K562 (cell line): Measurements from ENCODE around the gene ANO8. TPM values are rescaled to one million over a fixed set of nuclear protein-coding genes. Genes with fewer than 3 reads are reported as not detected.
A peak's percentile ranks its signal among the peaks of the same experiment; 100 is the strongest.

Source experiments
- CCAR2 ChIP-seq: fragments of 200-400 bp; formaldehyde crosslinking; IDR thresholded peaks from 2 replicates; pipeline ENCODE4 v1.6.1; 2017; ENCODE audit warnings: mild to moderate bottlenecking, low read depth, low read length
- CCNT2 ChIP-seq: IDR thresholded peaks from 2 replicates; pipeline ENCODE4 v1.6.1; 2011; ENCODE audit warnings: borderline replicate concordance, low read depth, mild to moderate bottlenecking, moderate library complexity, mixed read lengths, low read length; ENCODE audit not compliant: insufficient read length; ENCODE audit errors: extremely low read depth
- CHD1 ChIP-seq: fragments of 200-600 bp; sonication (generic); IDR thresholded peaks from one replicate; pipeline ENCODE4 v1.6.1; 2012; ENCODE audit warnings: mild to moderate bottlenecking, moderate library complexity, low read length, inconsistent platforms
- ETS2 ChIP-seq: IDR thresholded peaks from 2 replicates; pipeline ENCODE4 v1.6.1; 2016; ENCODE audit warnings: borderline replicate concordance, missing genetic modification characterization, mild to moderate bottlenecking, moderate library complexity, missing compliant biosample characterization; ENCODE audit not compliant: poor library complexity, severe bottlenecking
- FOXK1 ChIP-seq: sonication (generic); formaldehyde crosslinking; IDR thresholded peaks from 2 replicates; pipeline ENCODE4 v1.8.0; 2022; ENCODE audit warnings: missing genetic modification reagents, mild to moderate bottlenecking, borderline replicate concordance
- FOXP1 ChIP-seq: sonication (generic); formaldehyde crosslinking; IDR thresholded peaks from 2 replicates; pipeline ENCODE4 v1.8.0; 2022; ENCODE audit warnings: mild to moderate bottlenecking, missing genetic modification reagents
- ILF3 ChIP-seq: fragments of 450-650 bp; IDR thresholded peaks from 2 replicates; pipeline ENCODE4 v1.6.1; 2018; ENCODE audit warnings: antibody characterized with exemption, mild to moderate bottlenecking, moderate library complexity, borderline replicate concordance
- NONO ChIP-seq, 2 experiments: fragments of 200-400 bp in 1 of 2; fragments of 450-650 bp in 1 of 2; formaldehyde crosslinking in 1 of 2; IDR thresholded peaks; 2 replicates each; pipeline ENCODE4 v1.6.1; 2017; ENCODE audit warnings: low read depth in 2 of 2, mild to moderate bottlenecking in 2 of 2, moderate library complexity in 2 of 2, low read length in 1 of 2
- RAD51 ChIP-seq: fragments of 450-650 bp; IDR thresholded peaks from 2 replicates; pipeline ENCODE4 v1.7.1; 2016; ENCODE audit warnings: low read depth, mild to moderate bottlenecking, borderline replicate concordance
- SRF ChIP-seq, 2 experiments: fragments of 250-450, 450-650 bp in 1 of 2; sonication (Bioruptor Pico) in 1 of 2; sonication (generic) in 1 of 2; formaldehyde crosslinking; IDR thresholded peaks; 2 replicates each; pipeline versions ENCODE4 v1.5.0 to v1.5.1; 2020 to 2022; ENCODE audit warnings: mild to moderate bottlenecking in 1 of 2, missing genetic modification reagents in 1 of 2
- TSC22D4 ChIP-seq: fragments of 450-650 bp; IDR thresholded peaks from 2 replicates; pipeline ENCODE4 v1.6.1; 2016; ENCODE audit warnings: missing genetic modification characterization, missing biosample characterization, control low read depth
- XRCC5 ChIP-seq: fragments of 200-400 bp; formaldehyde crosslinking; IDR thresholded peaks from 2 replicates; pipeline ENCODE4 v1.6.1; 2017; ENCODE audit warnings: low read depth, mild to moderate bottlenecking, low read length
- ZNF408 ChIP-seq: fragments of 250-450 bp; sonication (Bioruptor Pico); IDR thresholded peaks from 2 replicates; pipeline ENCODE4 v1.4.0; 2020; ENCODE audit warnings: low read depth, mild to moderate bottlenecking, moderate library complexity
- ZNF445 ChIP-seq: fragments of 250-450 bp; sonication (Bioruptor Pico); IDR thresholded peaks from 2 replicates; pipeline ENCODE4 v1.4.0; 2020; ENCODE audit warnings: low read depth, mild to moderate bottlenecking, moderate library complexity
- polyA plus RNA-seq, 8 experiments: library from polyadenylated mRNA; depleted of rRNA in 4 of 8; stranded (reverse) in 5 of 8; unstranded in 3 of 8; fragments of >200 nt; fragmentation: Nextera tagmentation in 2 of 8; fragmentation: Illumina TruSeq in 1 of 8; extraction: Ambion mirVana in 2 of 8; extraction: Trizol in 1 of 8; gene quantifications; 2 replicates each; pipeline versions ENCODE4 v1.2.1 to v1.2.3, GENCODE V29; 2011 to 2014; ENCODE audit warnings: inconsistent platforms in 1 of 8, missing spikeins in 1 of 8
- total RNA-seq, 7 experiments: library from RNA; depleted of rRNA in 6 of 7; stranded (reverse); fragments of >200 nt in 6 of 7; fragmentation: Illumina TruSeq in 2 of 7; extraction: Trizol in 2 of 7; gene quantifications; 2 replicates each; pipeline versions ENCODE4 v1.2.1 to v1.2.3, GENCODE V29; 2011 to 2021; ENCODE audit warnings: low replicate concordance in 1 of 7
- TF ChIP-seq, protein P1 (sequence below): fragments of 250-450 bp; sonication (Bioruptor Pico); IDR thresholded peaks from 2 replicates; pipeline ENCODE4 v1.4.0; 2020; ENCODE audit warnings: mild to moderate bottlenecking
- TF ChIP-seq, protein P2 (sequence below): fragments of 150-350 bp; IDR thresholded peaks from 2 replicates; pipeline ENCODE4 v1.6.1; 2014; ENCODE audit warnings: low read depth, mild to moderate bottlenecking, low read length, borderline replicate concordance
- TF ChIP-seq, protein P3 (sequence below): fragments of 450-650 bp; formaldehyde crosslinking; IDR thresholded peaks from 2 replicates; pipeline ENCODE4 v1.4.0; 2020; ENCODE audit warnings: mild to moderate bottlenecking, moderate library complexity
- TF ChIP-seq, protein P4 (sequence below): sonication (generic); formaldehyde crosslinking; IDR thresholded peaks from 2 replicates; pipeline ENCODE4 v1.8.1; 2022; ENCODE audit warnings: missing genetic modification reagents

Gene ANO8
- total and polyA plus RNA-seq, 9 of the 15 experiments (the other 6 are each of a cell fraction or from before 2014, with no cell fraction given) = 0.07 to 7.6 (median 2.3) TPM; not detected in 1

DNA sequence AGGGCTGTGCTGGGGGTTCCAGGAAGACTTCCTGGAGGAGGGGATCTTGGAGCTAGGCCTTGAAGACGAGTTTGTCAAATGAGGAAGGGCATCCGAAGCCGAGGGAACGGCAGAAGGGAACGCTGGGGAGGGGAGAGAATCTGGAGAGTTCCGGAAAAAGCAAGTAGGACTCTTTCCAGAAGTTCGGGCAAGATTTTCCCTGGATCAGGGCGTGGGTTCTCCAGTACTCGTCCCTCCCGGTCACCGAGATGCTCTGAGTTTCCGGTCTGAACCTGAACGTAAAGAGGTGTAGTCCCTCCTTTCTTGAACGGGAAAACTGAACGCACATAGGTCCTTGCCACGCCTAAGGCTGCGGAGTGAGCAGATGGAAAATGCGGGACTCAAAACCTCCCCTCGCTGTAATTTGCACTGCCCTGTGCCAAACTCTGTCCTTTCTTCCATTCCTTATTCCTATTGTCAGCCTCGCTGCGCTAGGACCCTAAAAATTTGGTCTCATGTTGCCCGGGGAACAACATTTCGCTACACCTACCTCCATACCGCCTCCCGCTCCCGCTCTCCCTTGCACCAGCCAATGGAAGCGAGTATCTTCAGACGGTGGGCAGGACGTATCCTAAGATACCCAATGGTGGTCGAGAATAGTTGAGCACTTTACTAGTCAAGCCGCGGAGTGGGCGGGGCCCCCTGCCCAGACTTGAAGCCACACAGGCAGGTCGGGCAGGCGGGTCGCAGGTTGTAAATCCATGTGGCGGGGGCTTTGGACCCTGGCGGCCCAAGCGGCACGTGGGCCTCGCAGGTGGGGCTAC, 2.4 kb upstream of the ANO8 start, which contains the start of gene GTPBP3 (continued):
- TF ChIP-seq, protein P1, sequence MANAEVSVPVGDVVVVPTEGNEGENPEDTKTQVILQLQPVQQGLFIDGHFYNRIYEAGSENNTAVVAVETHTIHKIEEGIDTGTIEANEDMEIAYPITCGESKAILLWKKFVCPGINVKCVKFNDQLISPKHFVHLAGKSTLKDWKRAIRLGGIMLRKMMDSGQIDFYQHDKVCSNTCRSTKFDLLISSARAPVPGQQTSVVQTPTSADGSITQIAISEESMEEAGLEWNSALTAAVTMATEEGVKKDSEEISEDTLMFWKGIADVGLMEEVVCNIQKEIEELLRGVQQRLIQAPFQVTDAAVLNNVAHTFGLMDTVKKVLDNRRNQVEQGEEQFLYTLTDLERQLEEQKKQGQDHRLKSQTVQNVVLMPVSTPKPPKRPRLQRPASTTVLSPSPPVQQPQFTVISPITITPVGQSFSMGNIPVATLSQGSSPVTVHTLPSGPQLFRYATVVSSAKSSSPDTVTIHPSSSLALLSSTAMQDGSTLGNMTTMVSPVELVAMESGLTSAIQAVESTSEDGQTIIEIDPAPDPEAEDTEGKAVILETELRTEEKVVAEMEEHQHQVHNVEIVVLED = peak; percentile 62; the same call in 1 of the 2 replicates
- no peak for TF ChIP-seq CCNT2
- no peak for TF ChIP-seq CCAR2
- peak in 1 of 2 experiments; percentile 70; a peak in 1 of 4 replicates for TF ChIP-seq SRF (CRISPR knock-in tag; IDR thresholded peaks at IDR 0.05)
- 0 out of 2 replicates have a peak, but pooled peaks have one; percentile 26 for TF ChIP-seq FOXP1 (CRISPR knock-in tag)
- peak in 1 of 2 experiments; percentile 77; a peak in 2 of 4 replicates for TF ChIP-seq NONO (IDR thresholded peaks at IDR 0.05; ENCODE audit: low read depth in 2 of 2, low read length in 1 of 2)
- TF ChIP-seq, protein P2, sequence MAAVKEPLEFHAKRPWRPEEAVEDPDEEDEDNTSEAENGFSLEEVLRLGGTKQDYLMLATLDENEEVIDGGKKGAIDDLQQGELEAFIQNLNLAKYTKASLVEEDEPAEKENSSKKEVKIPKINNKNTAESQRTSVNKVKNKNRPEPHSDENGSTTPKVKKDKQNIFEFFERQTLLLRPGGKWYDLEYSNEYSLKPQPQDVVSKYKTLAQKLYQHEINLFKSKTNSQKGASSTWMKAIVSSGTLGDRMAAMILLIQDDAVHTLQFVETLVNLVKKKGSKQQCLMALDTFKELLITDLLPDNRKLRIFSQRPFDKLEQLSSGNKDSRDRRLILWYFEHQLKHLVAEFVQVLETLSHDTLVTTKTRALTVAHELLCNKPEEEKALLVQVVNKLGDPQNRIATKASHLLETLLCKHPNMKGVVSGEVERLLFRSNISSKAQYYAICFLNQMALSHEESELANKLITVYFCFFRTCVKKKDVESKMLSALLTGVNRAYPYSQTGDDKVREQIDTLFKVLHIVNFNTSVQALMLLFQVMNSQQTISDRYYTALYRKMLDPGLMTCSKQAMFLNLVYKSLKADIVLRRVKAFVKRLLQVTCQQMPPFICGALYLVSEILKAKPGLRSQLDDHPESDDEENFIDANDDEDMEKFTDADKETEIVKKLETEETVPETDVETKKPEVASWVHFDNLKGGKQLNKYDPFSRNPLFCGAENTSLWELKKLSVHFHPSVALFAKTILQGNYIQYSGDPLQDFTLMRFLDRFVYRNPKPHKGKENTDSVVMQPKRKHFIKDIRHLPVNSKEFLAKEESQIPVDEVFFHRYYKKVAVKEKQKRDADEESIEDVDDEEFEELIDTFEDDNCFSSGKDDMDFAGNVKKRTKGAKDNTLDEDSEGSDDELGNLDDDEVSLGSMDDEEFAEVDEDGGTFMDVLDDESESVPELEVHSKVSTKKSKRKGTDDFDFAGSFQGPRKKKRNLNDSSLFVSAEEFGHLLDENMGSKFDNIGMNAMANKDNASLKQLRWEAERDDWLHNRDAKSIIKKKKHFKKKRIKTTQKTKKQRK = no peak; the same call in 1 of the 2 replicates
- TF ChIP-seq ILF3 = no peak
- TF ChIP-seq, protein P3, sequence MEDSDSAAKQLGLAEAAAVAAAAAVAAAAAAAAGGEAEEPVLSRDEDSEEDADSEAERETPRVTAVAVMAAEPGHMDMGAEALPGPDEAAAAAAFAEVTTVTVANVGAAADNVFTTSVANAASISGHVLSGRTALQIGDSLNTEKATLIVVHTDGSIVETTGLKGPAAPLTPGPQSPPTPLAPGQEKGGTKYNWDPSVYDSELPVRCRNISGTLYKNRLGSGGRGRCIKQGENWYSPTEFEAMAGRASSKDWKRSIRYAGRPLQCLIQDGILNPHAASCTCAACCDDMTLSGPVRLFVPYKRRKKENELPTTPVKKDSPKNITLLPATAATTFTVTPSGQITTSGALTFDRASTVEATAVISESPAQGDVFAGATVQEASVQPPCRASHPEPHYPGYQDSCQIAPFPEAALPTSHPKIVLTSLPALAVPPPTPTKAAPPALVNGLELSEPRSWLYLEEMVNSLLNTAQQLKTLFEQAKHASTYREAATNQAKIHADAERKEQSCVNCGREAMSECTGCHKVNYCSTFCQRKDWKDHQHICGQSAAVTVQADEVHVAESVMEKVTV (CRISPR knock-in tag) = 0 out of 2 replicates have a peak, but pooled peaks have one; percentile 4
- TF ChIP-seq ETS2 = no peak
- TF ChIP-seq ZNF408 (CRISPR knock-in tag) = no peak
- peak; percentile 78; the same call in 1 of the 2 replicates for TF ChIP-seq FOXK1 (CRISPR knock-in tag)
- TF ChIP-seq ZNF445 (CRISPR knock-in tag) = no peak
- TF ChIP-seq TSC22D4 (tag) = no peak
- peak; percentile 23; the same call in 1 of the 2 replicates for TF ChIP-seq RAD51
- TF ChIP-seq, protein P4, sequence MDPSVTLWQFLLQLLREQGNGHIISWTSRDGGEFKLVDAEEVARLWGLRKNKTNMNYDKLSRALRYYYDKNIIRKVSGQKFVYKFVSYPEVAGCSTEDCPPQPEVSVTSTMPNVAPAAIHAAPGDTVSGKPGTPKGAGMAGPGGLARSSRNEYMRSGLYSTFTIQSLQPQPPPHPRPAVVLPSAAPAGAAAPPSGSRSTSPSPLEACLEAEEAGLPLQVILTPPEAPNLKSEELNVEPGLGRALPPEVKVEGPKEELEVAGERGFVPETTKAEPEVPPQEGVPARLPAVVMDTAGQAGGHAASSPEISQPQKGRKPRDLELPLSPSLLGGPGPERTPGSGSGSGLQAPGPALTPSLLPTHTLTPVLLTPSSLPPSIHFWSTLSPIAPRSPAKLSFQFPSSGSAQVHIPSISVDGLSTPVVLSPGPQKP (CRISPR knock-in tag) = no peak
- peak; percentile 82 for TF ChIP-seq CHD1
- TF ChIP-seq XRCC5 = peak; percentile 80; the same call in 1 of the 2 replicates
